HepG2 (cell line): ENCODE results near the gene SMAD2.

ENCODE experiments used
- JUN ChIP-seq: sonication (generic); formaldehyde crosslinking; IDR thresholded peaks from 2 replicates; pipeline ENCODE4 v1.4.0; 2020; ENCODE audit warnings: mild to moderate bottlenecking, missing genetic modification reagents
- JUND ChIP-seq: sonication (generic); formaldehyde crosslinking; IDR thresholded peaks from 2 replicates; pipeline ENCODE4 v1.8.0; 2022; ENCODE audit warnings: mild to moderate bottlenecking, missing genetic modification reagents
- POLR2AphosphoS5 ChIP-seq: IDR thresholded peaks from 2 replicates; pipeline ENCODE4 v1.6.1; 2012; ENCODE audit warnings: low read depth, low read length
- SIN3A ChIP-seq: IDR thresholded peaks from 2 replicates; pipeline ENCODE4 v1.6.1; 2011; ENCODE audit warnings: low read depth, mild to moderate bottlenecking, control low read depth, low read length, borderline replicate concordance
- ZNF142 ChIP-seq: sonication (generic); formaldehyde crosslinking; IDR thresholded peaks from 2 replicates; pipeline ENCODE4 v1.4.0; 2020; ENCODE audit warnings: missing genetic modification reagents
- TF ChIP-seq, protein P1 (sequence below): sonication (generic); formaldehyde crosslinking; IDR thresholded peaks from 2 replicates; pipeline ENCODE4 v1.5.0; 2020; ENCODE audit warnings: mild to moderate bottlenecking, missing genetic modification reagents
- TF ChIP-seq, protein P2 (sequence below): sonication (generic); formaldehyde crosslinking; IDR thresholded peaks from 2 replicates; pipeline ENCODE4 v1.5.0; 2020; ENCODE audit warnings: mild to moderate bottlenecking, missing genetic modification reagents, moderate library complexity

DNA sequence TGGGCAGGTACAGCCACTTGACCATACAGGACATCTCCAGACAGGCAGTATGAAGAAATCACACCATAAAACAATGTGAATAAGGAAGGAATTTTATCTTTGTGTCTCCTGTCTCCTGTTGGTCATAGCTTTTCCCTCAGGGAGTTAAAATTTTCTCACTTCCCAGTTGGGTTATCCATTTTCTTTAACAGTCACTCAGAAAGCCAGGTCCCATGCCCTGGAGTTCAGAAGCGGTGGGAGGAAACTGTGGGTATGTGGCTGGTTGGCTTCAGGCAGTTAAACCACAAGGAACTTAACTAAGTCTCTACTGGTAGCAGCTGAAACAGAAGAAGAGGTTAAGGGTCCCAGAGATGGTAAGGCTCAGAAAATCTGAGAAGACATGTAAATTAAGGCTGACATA lies 6.5 kb upstream of the SMAD2 start:
- TF ChIP-seq JUND (no peak), JUN (CRISPR knock-in tag) (no peak), POLR2AphosphoS5 (no peak), SIN3A (no peak), ZNF142 (CRISPR knock-in tag) (no peak)
- TF ChIP-seq, protein P1, sequence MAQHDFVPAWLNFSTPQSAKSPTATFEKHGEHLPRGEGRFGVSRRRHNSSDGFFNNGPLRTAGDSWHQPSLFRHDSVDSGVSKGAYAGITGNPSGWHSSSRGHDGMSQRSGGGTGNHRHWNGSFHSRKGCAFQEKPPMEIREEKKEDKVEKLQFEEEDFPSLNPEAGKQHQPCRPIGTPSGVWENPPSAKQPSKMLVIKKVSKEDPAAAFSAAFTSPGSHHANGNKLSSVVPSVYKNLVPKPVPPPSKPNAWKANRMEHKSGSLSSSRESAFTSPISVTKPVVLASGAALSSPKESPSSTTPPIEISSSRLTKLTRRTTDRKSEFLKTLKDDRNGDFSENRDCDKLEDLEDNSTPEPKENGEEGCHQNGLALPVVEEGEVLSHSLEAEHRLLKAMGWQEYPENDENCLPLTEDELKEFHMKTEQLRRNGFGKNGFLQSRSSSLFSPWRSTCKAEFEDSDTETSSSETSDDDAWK = no peak
- TF ChIP-seq, protein P2, sequence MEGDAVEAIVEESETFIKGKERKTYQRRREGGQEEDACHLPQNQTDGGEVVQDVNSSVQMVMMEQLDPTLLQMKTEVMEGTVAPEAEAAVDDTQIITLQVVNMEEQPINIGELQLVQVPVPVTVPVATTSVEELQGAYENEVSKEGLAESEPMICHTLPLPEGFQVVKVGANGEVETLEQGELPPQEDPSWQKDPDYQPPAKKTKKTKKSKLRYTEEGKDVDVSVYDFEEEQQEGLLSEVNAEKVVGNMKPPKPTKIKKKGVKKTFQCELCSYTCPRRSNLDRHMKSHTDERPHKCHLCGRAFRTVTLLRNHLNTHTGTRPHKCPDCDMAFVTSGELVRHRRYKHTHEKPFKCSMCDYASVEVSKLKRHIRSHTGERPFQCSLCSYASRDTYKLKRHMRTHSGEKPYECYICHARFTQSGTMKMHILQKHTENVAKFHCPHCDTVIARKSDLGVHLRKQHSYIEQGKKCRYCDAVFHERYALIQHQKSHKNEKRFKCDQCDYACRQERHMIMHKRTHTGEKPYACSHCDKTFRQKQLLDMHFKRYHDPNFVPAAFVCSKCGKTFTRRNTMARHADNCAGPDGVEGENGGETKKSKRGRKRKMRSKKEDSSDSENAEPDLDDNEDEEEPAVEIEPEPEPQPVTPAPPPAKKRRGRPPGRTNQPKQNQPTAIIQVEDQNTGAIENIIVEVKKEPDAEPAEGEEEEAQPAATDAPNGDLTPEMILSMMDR (CRISPR knock-in tag) = no peak
